ENCODE results near the gene ETV6.
A peak's percentile ranks its signal among the peaks of the same experiment; 100 is the strongest.

The ETV6 gene

DNA sequence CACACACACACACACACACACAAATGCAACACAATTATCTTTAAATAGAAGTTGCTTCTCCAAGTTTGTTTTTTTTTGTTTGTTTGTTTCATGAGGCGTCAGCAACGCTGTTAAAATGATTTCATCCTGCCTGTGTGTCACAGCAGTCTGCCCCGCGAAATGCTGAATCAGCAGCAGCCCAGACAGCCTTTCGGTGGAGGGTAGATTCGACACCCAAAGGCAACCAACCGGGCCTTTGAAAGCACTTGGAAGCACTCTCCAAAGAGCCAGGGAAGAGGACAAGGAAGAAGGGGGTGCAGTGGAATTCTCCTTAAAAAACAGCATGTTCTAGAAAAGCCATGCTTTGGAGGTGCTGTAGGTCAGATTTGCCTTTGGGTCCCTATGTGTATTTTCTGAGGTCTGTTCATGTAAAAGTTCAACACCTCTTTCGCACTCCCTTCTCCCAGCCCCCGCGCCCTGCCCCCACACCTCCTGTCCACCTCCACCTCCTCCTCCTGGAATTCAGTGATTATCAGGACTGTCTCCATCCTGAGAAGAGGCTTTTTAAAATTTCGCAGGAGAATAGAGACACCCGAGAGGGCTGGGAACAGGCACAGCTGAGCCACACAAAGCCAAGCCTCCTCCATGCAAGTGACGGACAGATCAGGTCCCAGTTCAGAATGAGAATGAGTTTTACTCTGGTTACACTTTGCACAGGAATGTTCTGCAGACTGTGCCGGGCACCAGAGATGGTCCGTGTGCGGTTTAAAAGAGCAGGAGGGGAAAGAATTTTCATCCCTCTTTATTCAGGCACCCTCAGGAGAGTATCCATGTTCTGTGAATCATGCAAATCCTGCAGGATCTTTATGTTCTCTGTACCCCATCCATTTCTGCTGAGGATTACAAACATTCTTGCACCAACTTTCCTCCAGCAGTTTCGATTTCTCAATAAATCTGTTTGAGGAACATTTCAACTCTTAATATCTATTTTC lies 177.9 kb downstream of the ETV6 start:
- peak; percentile 84 for DNase-seq (ENCODE audit: low read depth)

DNA sequence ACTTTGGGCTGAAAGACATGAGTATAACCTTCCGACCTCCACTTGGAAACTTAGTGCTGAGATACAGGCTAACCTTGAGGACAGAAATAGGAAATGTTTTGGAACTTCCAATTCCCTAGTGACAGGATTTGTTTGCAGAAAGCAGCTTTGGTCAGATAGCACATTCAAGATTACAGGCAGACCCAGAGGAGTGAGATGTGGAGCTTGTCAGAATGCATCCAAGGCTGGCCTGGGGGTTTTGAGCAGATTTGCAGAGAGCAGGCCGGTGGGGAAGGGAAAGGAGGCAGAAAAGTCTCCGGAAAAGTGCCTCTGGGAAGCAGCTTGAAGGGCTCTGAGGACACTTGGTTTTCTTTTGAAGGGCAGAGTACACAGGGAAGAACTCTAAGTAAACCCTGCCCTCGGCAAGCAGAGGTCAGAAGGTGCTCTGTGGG lies 180.3 kb downstream of the ETV6 start:
- no peak for DNase-seq (ENCODE audit: low read depth)

DNA sequence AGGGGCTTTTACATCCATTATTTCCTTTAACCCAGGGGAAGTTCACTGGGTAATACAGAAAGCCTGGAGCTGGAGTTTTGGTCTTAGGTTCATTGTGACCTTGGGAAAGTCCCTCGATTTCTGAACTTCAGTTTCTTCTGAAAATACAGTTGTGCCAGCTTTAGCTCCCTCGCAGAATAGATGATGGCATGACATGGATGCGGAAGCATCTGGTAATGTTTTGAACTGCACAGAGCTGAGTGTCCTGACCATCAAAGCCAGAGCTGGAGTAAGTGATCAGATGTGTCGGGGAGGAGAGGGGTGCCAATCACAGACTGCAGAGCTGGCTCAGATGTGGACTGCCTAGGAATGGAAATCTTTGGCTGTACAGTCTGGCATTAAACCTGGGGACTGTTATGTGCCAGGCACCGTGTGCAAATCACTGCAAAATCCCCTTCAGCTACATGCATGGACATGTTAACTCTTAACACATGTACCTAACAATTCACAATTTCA lies 180.9 kb downstream of the ETV6 start:
- no peak for DNase-seq (ENCODE audit: low read depth)

DNA sequence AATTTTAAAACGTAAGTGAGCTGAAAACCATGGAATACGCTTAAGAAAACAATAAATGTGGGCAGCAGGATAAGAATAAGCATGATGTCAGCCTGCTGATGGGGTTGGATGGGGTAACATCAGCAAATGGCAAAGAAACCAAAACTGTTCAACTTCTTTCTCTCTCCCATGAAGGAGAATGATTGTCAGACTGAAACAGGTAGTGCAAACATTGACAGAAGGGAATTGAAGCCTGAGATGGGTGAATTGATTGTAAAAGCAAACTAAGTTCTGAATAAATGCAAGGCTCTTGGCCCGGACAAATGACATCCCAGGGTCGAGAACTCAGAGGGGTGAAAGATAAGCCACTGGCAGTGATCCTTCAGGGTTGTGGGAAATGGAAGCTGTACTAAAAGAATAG lies 182.6 kb downstream of the ETV6 start:
- no peak for DNase-seq (ENCODE audit: low read depth)

DNA sequence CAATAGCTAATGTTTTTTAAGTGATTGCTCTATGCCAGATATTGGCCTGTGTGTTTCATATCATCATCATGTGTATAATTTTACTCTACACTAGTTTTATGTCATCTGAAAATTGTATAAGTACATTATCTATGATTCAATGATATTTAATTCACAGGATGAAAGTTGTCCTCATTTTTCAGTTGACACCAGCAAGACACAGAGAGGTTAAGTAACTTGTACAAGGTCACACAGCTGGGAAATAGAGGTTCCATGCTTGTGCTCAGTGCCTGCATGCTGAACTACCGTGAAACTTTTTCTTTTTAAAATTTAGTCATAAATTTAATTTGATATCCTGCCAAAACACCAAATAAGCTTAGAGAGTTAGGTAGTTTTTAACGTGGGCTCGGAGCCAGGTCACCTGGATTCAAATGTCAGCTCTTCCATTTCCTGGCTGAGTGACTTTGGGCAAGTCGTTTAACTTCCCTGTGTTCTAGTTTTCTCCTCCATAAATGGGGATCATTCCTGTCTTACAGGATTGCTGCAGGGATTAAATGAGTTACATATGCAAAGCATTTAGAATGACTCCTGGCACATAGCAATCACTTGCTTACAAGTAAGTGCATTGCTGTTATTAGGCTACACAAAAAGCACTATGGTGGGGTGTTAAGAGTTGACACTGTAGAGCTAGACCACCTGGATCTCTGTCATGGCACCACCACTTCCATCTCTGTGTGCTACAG lies 183.9 kb downstream of the ETV6 start:
- no peak for DNase-seq (ENCODE audit: low read depth)

DNA sequence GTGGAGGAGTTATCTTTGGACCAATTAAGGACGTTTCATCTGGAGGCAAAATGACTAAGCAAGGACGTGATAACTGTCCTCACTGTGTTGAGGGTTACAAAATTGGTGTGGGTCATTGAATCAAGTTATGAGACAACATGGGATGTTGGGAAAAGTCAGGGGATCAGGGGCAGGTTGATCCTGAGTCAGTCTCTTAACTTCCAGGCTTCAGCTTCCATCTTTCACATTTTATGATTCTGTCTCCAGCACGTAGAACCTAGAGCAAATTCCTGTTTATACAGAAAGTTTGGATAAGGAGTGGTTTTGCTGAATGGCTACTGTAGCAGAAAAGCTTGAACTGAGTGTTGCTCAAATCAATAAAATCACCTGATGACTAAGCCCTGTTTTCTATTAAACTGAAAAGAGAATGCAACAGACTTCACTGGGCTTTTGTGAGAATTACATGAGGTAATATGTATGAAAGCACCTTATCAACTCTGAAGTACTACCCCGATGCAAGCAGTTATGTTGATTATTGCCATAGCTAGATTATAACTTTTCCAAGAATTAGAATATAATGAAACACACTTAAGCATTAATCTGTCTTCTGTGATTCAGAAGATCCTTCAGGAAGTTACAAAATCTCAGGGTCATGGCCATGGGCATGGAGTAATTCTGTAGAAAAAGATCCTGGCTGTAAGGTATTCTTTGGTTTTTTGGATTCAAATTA lies 184.8 kb downstream of the ETV6 start:
- DNase-seq (ENCODE audit: low read depth): peak; percentile 53

DNA sequence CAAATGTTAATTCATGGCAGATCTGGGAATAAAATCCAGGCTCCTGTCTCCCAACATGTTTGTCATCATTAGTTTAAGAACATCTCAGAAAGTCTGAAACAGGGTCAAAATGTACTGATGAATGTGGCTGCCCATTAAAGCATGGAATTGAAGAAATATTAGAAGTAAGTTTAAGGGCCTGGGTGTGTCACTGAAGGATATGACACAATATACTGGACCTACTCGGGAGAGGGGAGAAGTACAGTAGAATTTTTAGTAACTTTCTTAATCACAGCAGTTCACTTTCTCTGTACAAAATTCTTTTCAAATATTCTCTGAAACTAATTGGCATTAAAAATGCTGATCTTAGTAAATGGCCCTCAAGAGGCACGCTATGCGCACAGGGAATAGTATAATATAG lies 185.5 kb downstream of the ETV6 start:
- DNase-seq (ENCODE audit: low read depth): no peak

DNA sequence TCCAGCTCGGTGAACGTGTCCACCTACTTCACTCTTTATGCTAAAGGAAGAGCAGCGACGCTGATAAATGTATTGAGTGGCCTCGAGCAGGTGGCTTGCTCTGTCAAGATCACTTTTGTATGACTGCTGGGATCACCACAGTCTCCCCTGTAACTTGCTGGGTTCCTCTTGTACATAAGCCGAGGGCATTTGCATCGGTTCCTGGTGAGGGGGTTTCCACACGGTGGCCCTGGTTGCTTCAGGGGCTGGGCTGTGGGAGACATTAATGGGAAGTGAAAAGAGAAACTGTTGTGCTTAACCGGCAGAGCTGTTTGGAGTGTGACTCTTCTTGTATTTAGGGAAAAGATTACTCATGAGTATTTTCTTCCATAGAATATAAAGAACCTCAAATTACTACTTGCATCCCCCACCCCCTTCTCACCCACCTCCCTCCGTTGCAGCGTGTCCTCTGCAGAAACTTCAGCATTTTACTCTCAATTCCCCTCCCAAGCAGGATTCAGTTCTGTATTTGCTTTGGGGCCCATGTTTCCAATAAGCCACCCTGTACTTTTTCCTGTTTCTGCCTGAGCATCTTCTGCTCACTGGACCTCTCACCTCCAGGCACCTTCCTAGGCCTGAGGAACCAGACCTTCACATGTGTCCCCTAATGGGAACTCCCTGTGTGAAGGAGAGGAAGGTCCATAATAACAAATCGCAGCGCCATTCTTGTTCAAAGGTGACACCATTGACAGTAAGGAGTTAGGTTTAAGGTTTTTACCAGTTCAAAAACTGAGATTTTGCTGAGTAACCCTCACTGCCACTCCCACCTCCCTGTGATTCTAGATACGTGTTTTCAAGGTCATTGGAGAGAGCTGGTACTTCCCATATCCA lies 187.0 kb downstream of the ETV6 start:
- peak; percentile 29 for DNase-seq (ENCODE audit: low read depth)

DNA sequence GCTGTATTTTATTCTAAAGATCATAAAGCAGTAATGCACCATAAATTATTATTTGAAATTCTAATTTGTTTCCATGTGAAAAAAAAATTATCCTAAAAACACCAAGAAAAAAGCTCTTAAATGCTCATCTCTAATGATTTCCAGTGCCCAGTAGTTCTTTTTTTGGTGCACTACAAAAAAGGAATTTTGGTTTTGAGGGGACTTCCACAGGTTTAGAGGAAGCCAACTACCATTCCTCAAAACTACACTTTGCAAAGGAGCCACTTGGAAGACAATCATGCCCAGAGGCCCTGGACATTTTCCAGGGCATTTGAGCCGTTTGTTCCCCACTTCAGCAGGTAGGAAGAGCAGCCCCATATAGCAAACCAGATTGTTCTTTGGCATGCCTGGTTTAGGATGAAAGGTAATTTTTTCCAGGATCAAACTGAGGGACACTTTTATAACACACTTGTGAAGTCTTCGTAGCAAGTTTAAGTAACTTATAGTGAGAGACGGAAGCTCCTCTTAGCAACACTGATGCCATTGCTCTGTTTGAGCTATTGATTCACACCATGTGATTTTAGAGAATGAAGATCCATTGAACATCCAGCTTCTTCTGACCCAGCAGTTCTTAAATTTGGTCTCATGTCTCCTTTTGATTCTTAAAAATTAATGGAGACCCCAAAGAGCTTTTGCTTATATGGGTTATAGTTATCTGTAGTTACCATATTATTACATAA lies 187.9 kb downstream of the ETV6 start:
- DNase-seq (ENCODE audit: low read depth): no peak

DNA sequence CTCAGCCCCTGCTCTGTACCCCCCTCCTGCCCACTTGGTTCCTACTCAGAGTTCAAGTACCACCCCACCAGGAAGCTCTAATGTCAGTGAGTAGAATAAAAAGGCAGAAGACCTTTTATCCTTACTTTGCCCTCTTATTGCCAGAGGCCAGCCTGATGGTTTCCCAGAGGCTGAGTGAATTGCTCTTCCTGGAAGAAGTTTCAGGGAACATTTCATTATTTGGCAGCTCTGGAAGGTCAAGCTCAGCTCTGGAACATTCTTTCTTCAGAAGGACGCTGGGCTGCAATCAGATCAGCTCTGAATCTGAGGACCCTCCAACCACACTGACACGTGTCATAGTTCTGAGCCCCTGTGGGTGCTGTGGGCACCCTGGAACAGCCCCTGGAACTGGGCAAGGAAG lies 188.9 kb downstream of the ETV6 start:
- DNase-seq (ENCODE audit: low read depth): no peak

DNA sequence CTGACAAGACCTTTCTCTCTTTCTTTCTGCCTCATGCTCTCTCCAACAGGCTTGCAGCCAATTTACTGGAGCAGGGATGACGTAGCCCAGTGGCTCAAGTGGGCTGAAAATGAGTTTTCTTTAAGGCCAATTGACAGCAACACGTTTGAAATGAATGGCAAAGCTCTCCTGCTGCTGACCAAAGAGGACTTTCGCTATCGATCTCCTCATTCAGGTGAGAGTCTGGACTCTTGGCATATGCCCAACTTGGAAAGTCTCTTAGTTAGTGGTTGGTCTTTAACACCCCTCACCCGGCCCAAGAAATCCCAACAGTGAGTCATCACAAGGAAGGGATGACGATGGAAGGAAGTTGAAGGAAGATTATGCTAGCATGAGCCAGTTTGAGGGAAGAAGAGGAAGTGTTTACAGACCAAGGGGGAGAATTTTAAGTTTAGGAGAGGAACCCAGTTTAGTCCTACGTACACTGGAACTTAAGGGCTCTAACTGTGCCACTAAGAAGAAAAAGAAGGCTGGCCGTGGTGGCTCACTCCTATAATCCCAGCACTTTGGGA lies 189.7 kb downstream of the ETV6 start:
- peak; percentile 22 for DNase-seq (ENCODE audit: low read depth)

DNA sequence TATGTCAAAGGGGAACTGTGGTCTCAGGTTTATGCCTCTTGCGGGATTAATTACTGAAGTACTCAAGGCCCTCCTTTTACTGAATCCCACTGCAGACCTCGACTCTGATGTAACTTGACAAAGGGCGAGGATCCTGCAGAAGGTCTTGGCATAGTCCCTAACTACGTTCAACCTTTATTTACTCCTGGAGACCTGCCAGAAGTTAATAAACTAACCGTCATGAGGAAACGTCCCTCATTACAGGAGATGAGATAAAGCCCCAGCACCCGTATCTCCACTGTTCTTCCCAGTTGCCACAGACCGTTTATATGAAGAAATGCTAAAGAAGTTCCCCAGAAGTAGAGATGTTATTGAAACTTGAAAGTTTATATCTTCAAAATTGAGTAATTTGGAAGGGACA lies 190.9 kb downstream of the ETV6 start:
- no peak for DNase-seq (ENCODE audit: low read depth)

DNA sequence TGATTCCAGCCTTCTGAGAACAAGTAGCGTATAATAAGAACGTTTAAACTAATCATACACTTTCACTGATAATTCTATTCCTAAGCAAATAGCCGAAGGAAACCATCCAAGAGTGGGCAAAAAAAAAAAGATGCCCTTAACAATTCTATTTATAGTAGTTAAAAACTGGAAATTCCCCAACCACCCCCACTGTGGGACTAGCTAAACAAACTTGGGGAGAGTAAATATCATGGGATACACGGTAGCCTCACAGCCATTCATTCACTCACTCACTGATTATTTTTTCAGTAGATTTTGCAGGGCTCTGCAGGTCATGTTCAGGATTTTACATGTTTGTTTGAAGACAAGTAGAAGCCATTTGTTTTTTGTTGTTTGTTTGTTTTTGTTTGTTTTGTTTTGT lies 197.0 kb downstream of the ETV6 start:
- DNase-seq (ENCODE audit: low read depth): no peak

DNA sequence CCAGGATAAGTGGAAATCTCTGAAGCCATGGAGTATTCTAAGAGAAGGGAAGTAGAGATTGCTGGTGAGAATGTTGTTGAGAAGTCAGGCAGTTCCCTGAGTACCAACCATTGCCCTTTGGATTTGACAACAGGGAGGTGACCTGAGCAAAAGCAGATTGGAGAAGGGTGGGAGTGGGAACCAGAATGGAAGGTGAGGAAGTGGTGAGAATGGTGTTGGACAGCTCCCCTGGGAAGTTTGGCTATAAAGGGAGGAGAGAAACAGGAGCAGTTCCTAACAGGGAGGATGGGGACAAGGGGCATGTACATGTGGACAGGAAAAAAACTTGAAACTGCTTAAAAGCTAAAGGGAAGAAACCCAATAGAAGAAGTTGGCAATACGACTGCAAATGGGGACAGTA lies 198.1 kb downstream of the ETV6 start:
- no peak for DNase-seq (ENCODE audit: low read depth)

DNA sequence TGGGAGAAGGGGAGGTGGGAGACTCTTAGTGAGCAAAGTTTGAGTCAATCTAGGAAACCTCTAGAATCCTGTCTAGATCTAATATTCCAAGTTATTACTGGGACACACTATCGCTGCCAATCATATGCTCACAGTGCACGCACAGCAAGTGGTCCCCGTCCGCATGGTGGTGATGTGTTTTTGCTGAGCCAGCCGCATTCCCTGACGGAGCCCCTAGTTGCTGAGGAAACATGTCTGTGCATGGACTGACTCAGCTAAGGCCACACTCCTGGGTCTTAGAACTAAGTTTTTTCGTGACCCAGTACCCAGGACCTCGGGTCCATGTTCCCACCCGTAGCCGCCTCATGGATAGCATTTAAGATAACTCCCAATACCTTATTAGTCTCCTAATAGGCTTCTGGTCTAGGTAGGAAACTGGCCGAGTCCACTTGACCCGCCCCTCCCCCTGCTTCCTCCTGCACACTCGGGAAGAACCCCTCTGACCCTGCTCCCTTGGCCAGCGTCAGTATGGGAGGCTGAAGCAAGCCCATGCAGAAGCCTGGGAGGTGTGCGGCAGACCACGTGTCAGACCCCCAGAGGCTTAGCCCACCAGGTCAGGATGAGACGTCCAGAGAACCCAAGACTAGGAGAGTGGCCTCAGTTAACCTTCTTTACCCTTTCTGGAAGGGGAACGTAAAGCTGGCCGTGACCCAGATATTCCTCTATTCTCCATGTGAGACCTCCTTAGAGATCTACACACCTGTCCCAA lies 200.5 kb downstream of the ETV6 start:
- no peak for DNase-seq (ENCODE audit: low read depth)

DNA sequence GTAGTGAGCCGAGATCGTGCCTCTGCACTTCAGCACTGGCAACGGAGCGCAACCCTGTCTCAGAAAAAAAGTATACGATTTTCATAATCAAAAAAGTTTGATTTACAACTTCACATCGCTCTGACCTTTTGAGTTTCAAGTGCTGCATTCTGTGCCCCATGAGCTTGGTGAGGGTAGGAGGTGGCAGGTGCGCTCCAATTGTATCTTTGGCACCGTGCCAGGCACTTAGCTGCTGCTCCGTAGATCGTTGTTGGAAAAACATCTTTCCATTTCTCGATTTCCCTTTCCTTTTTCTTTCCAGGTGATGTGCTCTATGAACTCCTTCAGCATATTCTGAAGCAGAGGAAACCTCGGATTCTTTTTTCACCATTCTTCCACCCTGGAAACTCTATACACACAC lies 203.7 kb downstream of the ETV6 start:
- DNase-seq (ENCODE audit: low read depth): no peak

DNA sequence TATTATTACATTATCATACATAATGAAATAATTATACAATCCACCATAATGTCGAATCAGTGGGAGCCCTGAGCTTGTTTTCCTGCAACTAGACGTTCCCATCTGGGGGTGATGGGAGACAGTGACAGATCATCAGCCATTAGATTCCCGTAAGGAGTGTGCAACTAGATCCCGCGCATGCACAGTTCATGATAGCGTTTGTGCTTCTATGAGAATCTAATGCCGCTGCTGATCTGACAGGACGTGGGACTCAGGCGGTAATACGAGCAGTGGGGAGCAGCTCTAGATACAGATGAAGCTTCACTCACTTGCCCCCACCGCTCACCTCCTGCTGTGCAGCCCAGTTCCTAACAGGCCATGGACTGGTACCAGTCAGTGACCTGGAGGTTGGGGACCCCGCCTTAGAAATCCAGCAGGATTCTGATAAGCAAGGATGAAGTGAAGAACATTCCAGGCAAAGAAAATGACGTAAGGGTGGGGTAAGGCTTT lies 204.6 kb downstream of the ETV6 start:
- no peak for DNase-seq (ENCODE audit: low read depth)

DNA sequence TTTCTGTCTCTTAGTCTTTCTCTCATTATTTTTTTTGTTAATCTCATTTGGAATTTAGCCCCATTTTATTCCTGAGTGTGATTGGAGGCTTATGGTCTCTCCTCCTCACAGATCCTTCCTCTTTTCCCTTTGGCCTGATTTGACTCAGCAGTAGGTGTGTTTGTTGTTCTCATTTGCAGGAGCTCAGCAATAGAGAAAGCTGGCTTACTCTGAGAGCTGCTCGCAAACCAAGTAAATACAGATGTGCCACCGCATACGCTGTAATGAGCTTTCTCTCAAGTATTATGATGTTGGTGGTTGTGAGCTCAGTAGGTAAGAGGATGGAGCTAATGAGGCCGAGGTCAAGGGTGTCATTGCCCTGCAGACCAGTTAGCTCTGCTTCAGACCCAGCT lies 206.5 kb downstream of the ETV6 start:
- no peak for DNase-seq (ENCODE audit: low read depth)

DNA sequence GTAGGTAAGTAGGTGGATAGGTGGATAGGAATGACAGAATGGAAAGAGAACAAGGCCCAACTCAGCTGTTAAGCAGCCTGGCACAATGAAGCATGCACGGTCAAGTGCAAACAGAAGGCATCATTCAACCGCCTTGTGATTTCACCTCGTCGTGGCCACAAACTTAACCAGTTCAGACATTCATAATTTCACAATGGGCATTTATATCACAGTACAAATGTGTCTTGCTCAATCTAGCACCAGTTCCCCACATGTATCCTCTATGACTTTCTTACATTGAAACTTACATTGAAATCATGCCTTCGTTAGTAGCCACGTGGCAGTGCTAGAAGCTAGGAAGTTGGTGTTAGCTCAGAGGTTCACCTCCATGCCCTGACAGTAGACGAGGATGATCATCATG lies 207.5 kb downstream of the ETV6 start:
- DNase-seq (ENCODE audit: low read depth): peak; percentile 64

Measured in amniotic epithelial cell (primary cell).